Glomerular visceral epithelial cell (primary cell): ENCODE data around the gene RUNX3.
"Not testable (repeated sequence)": the region's sequence is repeated elsewhere in the genome, so short reads cannot be mapped to it uniquely, and the experiment has no call there.

Experiments
- DNase-seq: peaks from one replicate; pipeline ENCODE4 v3.0.0-alpha.2; 2016; ENCODE audit errors: extremely low spot score

The RUNX3 gene

GRCh38 chr1:24902471-24902891 lies 27.6 kb downstream of the RUNX3 start:
- no peak for DNase-seq

GRCh38 chr1:24901791-24902470 lies 28.1 kb downstream of the RUNX3 start:
- no peak for DNase-seq

GRCh38 chr1:24900985-24901781 lies 28.9 kb downstream of the RUNX3 start:
- no peak for DNase-seq

- no peak for DNase-seq
These were observed 29.6 kb downstream of the RUNX3 start for GRCh38 chr1:24900486-24900849.

GRCh38 chr1:24899581-24900485 lies 30.2 kb downstream of the RUNX3 start:
- DNase-seq, result no peak

- no peak for DNase-seq
These were observed 31.1 kb downstream of the RUNX3 start for GRCh38 chr1:24898909-24899439.

- DNase-seq, result peak; percentile 40
These were observed 31.7 kb downstream of the RUNX3 start for GRCh38 chr1:24898152-24898908.

GRCh38 chr1:24897263-24898151 lies 32.6 kb downstream of the RUNX3 start:
- DNase-seq, result no peak

GRCh38 chr1:24896596-24897262 lies 33.3 kb downstream of the RUNX3 start:
- DNase-seq, result no peak

- DNase-seq, result no peak
These were observed 33.9 kb downstream of the RUNX3 start for GRCh38 chr1:24896176-24896575.

- DNase-seq, result no peak
These were observed 34.6 kb downstream of the RUNX3 start for GRCh38 chr1:24895511-24895910.

GRCh38 chr1:24894002-24894401 lies 36.1 kb downstream of the RUNX3 start:
- DNase-seq, result no peak

- DNase-seq, result no peak
These were observed 36.6 kb downstream of the RUNX3 start for GRCh38 chr1:24893431-24893830.

- no peak for DNase-seq
These were observed 37.6 kb downstream of the RUNX3 start for GRCh38 chr1:24892188-24893153.

GRCh38 chr1:24891367-24891766 lies 38.7 kb downstream of the RUNX3 start:
- DNase-seq, result not testable (repeated sequence)

GRCh38 chr1:24890887-24891286 lies 39.2 kb downstream of the RUNX3 start:
- DNase-seq, result no peak

GRCh38 chr1:24888971-24889676 lies 41.0 kb downstream of the RUNX3 start:
- no peak for DNase-seq
